Measurements from ENCODE around the gene TAF9.

- TF ChIP-seq CTCF (conservative IDR thresholded peaks at IDR 0.05) = no peak
- no peak for TF ChIP-seq ZFX (IDR thresholded peaks at IDR 0.05)
Measured at GRCh38 chr5:69343083-69343482, 26.2 kb downstream of the TAF9 start.
